Nephron (organoid): ENCODE results near the gene IQCE.

ENCODE experiments used
- H3K27ac Mint-ChIP-seq, 3 experiments: 2 replicates each; pipeline ENCODE4 v1.8.0; 2020; ENCODE audit warnings: mixed read lengths in 3 of 3, mild to moderate bottlenecking in 2 of 3, moderate library complexity in 1 of 3
- H3K27me3 Mint-ChIP-seq: 2 replicates; pipeline ENCODE4 v1.8.0; 2021; ENCODE audit warnings: low read depth, mild to moderate bottlenecking, moderate library complexity, mixed read lengths
- H3K36me3 Mint-ChIP-seq: 2 replicates; pipeline ENCODE4 v1.8.0; 2020; ENCODE audit warnings: low read depth, mixed read lengths
- H3K4me1 Mint-ChIP-seq: 2 replicates; pipeline ENCODE4 v1.8.0; 2020; ENCODE audit warnings: mixed read lengths
- H3K4me3 Mint-ChIP-seq, 3 experiments: 2 replicates each; pipeline ENCODE4 v1.8.0; 2020; ENCODE audit warnings: mild to moderate bottlenecking in 3 of 3, mixed read lengths in 3 of 3, moderate library complexity in 2 of 3
- H3K9me3 Mint-ChIP-seq: 2 replicates; pipeline ENCODE4 v1.8.0; 2020; ENCODE audit warnings: mixed read lengths
- TF ChIP-seq, protein P1 (sequence below), 3 experiments: fragments of 200-600 bp; sonication (generic); IDR thresholded peaks; one replicate each; pipeline ENCODE4 v1.5.0; 2021; ENCODE audit warnings: antibody characterized with exemption in 3 of 3; ENCODE audit not compliant: unreplicated experiment in 3 of 3

Gene IQCE

DNA sequence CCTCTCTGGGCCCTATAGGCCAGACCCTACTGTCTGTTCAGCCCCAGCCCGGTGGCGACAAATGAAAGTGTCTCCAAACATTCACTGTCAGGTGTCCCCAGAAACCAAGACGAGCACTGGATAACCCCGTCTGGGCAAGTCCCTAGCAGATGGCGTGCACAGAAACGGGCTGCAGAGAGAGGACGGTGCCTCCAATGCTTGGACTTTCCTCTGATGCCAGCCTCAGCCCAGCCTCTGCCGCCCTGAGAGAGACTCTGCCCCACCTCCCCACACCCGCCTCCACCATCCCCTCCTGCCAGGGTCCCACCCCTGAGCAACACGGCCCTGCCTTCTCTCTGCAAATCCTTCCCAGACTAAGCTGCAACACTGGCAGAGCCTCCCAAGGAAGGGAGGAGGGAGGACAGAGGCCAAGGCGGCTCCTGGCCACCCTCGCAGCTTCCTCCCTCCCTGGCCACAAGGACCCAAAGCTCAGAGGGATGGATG lies 46.6 kb upstream of the IQCE start:
- Mint-ChIP-seq H3K36me3 (no peaks in the 10 kb centered on the region), H3K4me3 (no peak overlapping the region), H3K4me1 (peaks cover 38% of the 10 kb centered on the region), H3K27ac (peak overlapping the region; percentile 77 to 88 (median 83)), H3K9me3 (no peaks in the 10 kb centered on the region), H3K27me3 (no peaks in the 10 kb centered on the region)
- TF ChIP-seq, protein P1, sequence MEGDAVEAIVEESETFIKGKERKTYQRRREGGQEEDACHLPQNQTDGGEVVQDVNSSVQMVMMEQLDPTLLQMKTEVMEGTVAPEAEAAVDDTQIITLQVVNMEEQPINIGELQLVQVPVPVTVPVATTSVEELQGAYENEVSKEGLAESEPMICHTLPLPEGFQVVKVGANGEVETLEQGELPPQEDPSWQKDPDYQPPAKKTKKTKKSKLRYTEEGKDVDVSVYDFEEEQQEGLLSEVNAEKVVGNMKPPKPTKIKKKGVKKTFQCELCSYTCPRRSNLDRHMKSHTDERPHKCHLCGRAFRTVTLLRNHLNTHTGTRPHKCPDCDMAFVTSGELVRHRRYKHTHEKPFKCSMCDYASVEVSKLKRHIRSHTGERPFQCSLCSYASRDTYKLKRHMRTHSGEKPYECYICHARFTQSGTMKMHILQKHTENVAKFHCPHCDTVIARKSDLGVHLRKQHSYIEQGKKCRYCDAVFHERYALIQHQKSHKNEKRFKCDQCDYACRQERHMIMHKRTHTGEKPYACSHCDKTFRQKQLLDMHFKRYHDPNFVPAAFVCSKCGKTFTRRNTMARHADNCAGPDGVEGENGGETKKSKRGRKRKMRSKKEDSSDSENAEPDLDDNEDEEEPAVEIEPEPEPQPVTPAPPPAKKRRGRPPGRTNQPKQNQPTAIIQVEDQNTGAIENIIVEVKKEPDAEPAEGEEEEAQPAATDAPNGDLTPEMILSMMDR (IDR thresholded peaks at IDR 0.05; ENCODE audit: unreplicated experiment in 3 of 3): no peak

DNA sequence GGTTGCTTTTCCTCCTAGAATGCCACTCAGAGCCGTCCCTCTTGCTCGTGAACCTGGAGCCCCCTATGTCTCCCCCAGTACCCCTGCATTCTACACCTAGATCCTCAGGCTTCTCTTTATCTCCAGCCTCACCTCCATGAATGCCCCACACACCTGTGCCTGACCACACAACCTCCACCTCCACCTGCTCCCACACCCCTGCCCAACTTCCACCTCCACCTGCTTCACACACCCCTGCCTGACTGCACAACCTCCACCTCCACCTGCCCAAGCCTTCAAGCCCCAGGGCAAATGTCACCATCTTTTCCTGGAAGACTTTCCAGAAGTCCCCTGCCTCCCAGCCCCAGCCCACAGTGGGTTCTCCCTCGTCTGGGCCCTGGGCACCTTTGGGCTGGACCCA lies 46.1 kb upstream of the IQCE start:
- peak overlapping the region; percentile 77 to 88 (median 83) for H3K27ac Mint-ChIP-seq
- H3K4me1 Mint-ChIP-seq: peaks cover 43% of the 10 kb centered on the region
- H3K4me3 Mint-ChIP-seq: no peak overlapping the region

DNA sequence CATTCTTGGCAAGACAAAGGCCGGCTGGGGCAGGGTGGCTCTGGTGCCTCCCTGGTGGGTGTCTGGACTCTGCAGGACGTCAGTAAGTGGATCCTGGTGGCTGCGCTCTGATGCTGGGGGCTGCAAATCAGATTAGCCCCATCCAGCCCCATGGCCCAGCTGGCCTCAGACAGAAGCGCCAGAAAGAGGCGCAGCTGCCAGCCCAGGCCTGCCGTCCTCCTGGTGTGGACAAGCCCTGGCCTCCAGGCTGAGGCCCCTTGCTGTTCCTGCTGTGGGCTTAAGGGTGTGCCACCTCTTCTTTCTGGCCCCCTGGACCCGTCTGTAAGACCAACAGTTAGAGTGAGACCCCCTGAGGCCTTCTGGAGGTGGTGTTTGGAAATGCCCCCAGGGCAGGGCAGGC lies 45.1 kb upstream of the IQCE start:
- Mint-ChIP-seq H3K36me3 (no peaks in the 10 kb centered on the region), H3K27me3 (peaks cover 7% of the 10 kb centered on the region), H3K4me1 (peaks cover 46% of the 10 kb centered on the region), H3K4me3 (no peak overlapping the region), H3K27ac (no peak overlapping the region), H3K9me3 (no peaks in the 10 kb centered on the region)
- TF ChIP-seq, protein P1 (IDR thresholded peaks at IDR 0.05; ENCODE audit: unreplicated experiment in 3 of 3): no peak

More for the DNA sequence above, 46.1 kb upstream of the IQCE start:
- TF ChIP-seq, protein P1 (IDR thresholded peaks at IDR 0.05; ENCODE audit: unreplicated experiment in 3 of 3): no peak
- peaks cover 3% of the 10 kb centered on the region for H3K27me3 Mint-ChIP-seq
- H3K9me3 Mint-ChIP-seq: no peaks in the 10 kb centered on the region
- no peaks in the 10 kb centered on the region for H3K36me3 Mint-ChIP-seq

DNA sequence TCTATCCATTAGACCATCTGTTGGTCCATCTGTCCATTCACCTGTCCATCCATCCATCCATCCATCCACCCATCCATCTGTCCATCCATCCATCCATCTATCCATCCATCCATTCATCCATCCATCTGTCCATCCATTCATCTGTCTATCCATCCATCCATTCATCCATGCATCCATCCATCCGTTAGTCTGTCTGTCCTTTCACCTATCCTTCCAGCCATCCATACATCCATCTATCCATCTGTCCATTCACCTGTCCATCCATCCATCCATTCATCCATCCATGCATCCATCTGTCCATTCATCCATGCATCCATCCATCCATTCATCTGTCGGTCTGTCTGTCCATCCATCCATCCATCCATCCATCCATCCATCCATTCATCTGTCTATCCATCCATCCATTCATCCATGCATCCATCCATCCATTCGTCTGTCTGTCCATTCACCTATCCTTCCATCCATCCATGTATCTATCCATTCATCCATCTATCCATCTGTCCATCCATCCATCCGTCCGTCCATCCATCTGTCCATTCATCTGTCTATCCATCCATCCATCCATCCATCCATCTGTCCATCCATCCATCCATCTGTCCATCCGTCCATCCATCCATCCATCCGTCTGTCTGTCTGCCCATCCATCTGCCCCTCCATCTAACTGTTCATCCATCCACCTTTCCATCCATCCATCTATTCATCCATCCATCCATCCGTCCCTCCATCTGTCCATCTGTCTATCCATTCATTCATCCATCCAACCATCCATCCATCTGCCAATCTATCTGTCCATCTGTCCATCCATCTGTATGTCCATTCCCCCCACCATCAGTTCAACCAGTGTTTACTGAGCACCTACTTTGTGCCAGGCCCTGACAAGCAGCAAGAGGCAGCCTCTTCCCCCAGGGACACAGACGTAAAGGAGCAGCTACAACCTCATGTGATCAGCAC lies 44.0 kb upstream of the IQCE start:
- Mint-ChIP-seq H3K4me3 (no peak overlapping the region), H3K27me3 (peaks cover 7% of the 10 kb centered on the region), H3K4me1 (peaks cover 39% of the 10 kb centered on the region), H3K9me3 (no peaks in the 10 kb centered on the region), H3K27ac (no peak overlapping the region), H3K36me3 (no peaks in the 10 kb centered on the region)
- TF ChIP-seq, protein P1 (IDR thresholded peaks at IDR 0.05; ENCODE audit: unreplicated experiment in 3 of 3): no peak

DNA sequence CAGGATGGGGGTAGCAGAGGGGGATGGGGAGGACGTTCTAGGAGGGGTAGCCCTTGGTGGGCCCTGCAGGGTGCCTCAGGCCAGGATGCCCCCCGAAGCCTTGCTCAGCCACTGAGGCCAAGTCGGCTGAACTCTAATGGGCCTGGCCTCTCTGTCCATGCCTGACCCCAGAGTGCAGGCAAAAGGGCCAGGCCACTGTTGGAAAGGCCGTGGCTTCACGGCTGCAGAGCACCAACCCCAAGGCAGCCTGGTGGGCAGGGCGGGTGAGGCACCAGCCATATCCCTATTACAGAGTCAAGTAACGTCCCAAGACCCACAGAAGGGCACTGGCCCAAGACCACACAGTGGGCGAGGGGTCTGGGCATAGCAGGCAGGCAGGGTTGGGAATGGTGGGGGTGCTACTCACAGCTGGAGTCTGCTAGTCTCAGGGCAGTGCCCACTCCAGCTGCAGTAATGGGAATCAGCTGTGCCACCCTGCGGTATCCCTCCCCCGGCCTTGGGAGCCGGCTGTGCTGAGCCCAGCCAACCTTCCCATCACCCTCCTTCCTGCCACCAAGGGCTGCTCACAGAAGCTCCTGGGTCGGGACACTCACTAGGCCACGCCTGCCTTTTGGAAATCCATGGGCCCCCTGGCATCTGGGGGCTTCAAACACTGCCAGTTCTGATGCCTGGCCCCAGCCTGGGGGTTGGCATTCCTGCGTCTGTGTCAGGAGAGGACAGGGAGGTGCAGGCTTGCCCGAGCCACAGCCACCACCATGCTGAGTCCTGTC lies 43.2 kb upstream of the IQCE start:
- peaks cover 42% of the 10 kb centered on the region for H3K4me1 Mint-ChIP-seq
- peak overlapping the region; percentile 87 to 93 (median 91) for H3K27ac Mint-ChIP-seq
- TF ChIP-seq, protein P1 (IDR thresholded peaks at IDR 0.05; ENCODE audit: unreplicated experiment in 3 of 3): no peak
- no peak overlapping the region for H3K4me3 Mint-ChIP-seq
- no peaks in the 10 kb centered on the region for H3K36me3 Mint-ChIP-seq
- no peaks in the 10 kb centered on the region for H3K9me3 Mint-ChIP-seq
- H3K27me3 Mint-ChIP-seq: peaks cover 7% of the 10 kb centered on the region
